Ramos (cell line): ENCODE measurements around the gene PLK1.

Experiments used
- in situ Hi-C: fragments of 300-500 bp; cut with MboI; formaldehyde crosslinking; loops from one replicate; pipeline ENCODE4 v1.14.3; 2022; ENCODE audit warnings: low sequenced_read_pairs; ENCODE audit not compliant: unreplicated experiment

The PLK1 gene

DNA sequence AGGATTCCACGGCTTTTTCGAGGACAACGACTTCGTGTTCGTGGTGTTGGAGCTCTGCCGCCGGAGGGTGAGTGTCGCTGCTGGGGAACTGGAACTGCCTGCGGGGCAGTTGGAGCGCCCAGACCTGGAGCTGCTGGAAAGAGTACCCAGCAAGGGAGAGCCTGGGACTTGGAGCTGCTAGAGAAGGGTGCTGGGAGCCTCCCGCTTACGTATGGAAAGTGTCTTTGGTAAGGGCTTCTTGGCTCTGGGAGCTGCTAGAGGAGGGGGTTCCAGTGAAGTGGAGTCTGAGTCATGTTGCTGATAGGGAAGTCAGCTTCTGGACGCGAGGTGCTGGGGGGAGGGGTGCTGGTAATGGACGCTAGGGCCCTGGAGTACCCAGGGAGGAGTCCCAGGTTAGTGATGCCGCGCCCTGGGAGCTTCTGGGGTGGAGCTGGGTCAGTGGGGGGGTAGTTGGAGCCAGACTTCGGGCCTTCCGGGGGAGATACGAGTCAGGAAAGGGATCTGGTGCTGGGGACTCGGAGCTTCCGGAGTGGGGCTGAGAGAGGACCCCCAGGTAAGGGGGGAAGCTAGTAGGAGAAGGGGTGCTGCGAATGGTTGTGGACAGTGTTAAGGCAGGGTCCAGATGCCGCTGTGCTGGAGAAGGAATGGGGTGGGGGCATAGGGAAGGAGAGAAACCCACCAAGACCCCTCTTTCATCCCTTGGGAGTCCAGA, 741 bp downstream of the PLK1 start:
- in situ Hi-C loops, result no loop called here

DNA sequence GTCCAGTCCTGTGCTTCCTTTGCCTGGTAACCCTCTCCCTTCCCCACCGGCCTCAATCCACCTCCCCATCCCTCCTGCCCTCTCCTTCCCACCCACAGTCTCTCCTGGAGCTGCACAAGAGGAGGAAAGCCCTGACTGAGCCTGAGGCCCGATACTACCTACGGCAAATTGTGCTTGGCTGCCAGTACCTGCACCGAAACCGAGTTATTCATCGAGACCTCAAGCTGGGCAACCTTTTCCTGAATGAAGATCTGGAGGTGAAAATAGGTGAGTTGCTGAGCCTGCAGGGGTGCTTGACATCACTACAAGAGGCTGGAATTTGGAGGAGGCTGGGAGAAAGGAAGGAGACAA, 1.3 kb downstream of the PLK1 start:
- in situ Hi-C loops, result no loop called here

- in situ Hi-C loops, result no loop called here
Observed at GRCh38 chr16:23682181-23682580, 3.5 kb downstream of the PLK1 start.

- in situ Hi-C loops, result no loop called here
Observed at GRCh38 chr16:23683487-23683886, 4.8 kb downstream of the PLK1 start.

GRCh38 chr16:23687034-23687808, 8.5 kb downstream of the PLK1 start:
- in situ Hi-C loops, result no loop called here

DNA sequence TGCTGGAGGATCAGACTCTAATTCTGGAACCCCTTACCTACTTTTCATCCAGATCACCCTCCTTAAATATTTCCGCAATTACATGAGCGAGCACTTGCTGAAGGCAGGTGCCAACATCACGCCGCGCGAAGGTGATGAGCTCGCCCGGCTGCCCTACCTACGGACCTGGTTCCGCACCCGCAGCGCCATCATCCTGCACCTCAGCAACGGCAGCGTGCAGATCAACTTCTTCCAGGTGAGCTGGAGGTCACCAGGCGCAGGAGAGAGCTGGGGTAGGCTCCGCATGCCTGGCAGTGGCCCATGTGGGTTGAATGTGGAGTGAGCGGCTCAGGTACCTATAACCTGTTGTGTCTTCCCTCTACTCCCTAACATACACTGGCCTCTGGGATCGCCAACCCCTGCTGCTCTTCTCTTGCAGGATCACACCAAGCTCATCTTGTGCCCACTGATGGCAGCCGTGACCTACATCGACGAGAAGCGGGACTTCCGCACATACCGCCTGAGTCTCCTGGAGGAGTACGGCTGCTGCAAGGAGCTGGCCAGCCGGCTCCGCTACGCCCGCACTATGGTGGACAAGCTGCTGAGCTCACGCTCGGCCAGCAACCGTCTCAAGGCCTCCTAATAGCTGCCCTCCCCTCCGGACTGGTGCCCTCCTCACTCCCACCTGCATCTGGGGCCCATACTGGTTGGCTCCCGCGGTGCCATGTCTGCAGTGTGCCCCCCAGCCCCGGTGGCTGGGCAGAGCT, 10.9 kb downstream of the PLK1 start:
- in situ Hi-C loops, result no loop called here

DNA sequence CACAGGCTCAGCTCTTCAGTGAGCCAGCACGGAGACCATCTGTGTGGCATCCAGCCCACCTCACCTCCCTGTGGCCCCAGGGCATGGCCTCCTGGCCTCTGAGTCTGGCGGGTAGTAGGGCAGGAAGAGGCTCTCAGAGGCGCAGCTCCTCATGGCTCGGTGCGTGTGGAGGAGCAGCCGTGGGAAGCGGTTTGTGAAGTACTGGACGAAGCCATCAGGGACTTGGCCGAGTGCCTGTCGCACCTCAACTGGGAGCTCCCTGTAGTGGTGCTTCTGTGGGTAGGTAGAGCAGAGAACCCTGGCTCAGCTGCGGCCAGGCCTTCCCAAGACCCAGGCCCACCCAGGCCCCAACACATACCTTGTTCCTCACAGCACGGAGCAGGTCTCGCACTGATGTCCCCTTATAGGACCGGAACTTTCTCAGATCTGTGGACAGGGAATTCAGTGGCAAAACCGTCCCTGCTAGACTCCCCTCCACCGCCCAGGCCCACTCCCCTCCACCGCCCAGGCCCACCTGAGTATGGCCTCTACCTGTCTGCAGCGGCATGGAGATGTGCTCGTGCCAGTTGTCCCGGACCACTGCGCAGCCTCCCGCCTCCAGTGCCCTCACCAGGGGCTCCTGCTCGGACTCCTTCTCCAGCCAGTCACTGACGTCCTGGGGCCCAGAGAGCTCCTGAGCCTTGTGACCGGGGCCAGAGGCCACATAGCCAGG, 12.2 kb downstream of the PLK1 start:
- in situ Hi-C loops, result no loop called here

DNA sequence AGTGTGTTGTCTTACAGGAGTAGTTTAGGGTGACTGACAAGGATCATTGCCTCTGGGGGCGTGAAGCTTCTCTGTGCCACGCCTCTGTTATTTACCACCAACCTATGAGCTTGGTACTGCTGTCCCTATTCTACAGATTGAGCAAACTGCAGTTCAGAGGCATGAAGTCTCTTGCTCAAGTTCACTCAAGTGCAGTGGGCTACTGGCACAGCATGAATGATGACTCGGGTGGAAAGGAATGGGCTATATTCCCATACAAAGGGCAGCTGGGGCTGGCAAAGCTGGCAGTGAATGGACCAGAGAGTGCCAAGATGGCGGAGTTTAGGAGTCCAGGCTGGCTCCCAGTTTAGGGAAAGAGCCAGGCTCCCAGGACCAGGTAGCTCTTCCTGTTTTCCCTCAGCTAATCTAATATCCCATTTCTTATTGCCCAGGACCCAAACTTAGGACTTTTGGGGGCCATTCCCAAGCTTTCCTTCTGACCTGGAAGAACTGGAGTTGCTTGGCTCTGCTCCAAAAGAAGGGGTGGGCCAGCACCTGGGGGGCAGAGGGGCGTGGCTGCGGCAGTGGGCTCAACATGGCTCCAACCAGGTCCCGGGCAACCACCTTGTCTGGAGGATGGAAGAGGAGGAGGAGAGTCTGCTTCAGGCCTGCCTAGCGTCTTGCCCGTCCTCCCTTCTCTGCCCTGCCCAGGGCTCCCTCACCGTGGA, 12.9 kb downstream of the PLK1 start:
- in situ Hi-C loops, result no loop called here

GRCh38 chr16:23692190-23692837, 13.6 kb downstream of the PLK1 start:
- in situ Hi-C loops, result no loop called here

GRCh38 chr16:23694265-23694643, 15.6 kb downstream of the PLK1 start:
- in situ Hi-C loops, result no loop called here

- in situ Hi-C loops, result no loop called here
Observed at GRCh38 chr16:23694644-23695373, 16.1 kb downstream of the PLK1 start.

DNA sequence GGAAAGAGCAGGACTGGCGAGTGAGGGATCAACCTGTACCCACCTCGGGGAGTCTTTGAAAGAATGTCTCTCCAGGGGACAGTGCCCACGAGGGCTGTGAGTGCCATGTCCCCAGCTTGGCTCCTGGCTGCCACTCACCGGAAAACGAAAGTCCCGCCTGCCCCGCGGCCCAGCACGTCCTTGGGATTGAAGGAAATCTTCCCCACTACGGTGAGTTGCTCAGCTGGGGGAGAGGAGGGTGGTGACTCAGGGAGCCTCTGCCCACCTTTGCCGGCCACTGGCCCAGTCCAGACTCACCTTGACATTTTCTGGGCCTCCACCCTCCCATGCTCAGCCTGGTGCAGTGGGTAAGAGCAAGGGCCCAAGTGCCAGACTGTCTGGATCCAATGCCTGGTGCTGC, 17.1 kb downstream of the PLK1 start:
- in situ Hi-C loops, result no loop called here

DNA sequence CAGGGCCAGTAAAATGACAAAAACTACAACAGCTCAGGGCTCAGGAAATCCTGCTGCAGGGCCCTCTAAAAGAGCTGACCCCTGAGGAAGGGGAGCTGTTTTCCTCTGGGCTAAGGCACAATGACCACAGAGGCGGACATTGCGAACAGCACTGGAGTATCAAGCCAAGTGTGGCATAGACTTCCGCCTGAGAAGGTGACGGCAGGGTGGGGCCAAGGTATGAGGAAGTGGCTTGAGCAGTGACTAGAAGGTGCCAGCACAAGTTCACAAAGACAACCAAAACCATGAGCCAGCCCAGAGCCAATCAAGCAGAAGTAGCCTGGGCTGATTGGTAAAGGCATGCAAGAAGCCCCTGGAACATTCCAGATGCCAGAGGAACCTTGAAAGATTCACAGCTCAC, 20.4 kb downstream of the PLK1 start:
- in situ Hi-C loops, result no loop called here

DNA sequence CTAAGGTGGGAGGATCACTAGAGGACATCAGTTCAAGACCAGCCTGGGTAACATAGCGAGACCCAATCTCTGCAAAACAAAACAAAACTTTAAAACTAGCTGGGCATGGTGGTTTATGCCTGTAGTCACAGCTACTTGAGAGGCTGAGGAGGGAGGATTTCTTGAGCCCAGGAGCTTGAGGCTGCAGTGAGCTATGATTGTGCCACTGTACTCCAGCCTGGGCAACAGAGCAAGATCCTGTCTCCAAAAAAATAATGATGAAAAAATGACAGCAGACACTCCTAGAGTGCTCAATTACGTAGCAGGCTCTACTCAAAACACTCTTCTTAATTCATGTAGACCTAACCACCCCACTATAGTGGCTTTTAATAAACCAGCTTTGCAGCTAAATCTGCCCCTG, 21.4 kb downstream of the PLK1 start:
- in situ Hi-C loops, result no loop called here

DNA sequence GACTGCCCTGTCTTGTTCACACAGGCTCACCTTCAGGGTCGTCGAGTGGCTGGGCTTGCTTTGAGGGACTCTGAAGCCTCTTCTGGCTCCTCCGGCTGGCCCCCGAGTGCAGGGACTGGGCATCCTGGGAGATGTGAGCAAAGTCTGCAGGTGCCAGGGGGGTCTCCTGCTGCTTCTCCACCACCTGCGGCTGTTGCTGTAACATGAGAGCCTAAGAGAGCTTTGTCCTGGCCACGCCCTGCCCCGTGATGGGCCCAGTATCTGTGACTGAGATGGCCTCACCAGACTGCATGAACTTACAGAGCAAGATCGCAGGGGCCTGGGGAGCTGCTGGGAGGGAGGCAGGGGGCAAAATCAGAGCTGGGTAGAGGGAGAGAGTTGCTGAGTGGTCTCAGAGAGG, 21.8 kb downstream of the PLK1 start:
- in situ Hi-C loops, result no loop called here

DNA sequence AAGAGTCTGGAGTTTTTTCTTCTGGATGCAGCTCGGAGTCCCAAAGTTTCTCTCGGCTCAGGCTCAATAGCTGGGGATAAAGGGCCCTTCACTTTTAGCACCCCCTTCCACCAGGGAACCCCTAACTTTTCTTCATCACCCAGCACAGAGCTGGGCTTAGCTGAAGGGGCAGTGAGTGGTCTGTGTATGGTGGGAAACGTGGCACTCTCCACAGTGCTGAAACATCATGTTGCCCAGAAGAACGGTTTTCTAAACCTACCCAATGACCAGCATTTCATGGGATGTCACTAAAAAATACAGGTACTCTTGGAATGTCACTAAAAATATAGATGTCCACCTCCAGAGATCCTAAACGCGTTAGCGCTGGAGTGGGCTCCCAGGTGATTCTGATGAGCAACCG, 22.4 kb downstream of the PLK1 start:
- in situ Hi-C loops, result no loop called here

GRCh38 chr16:23702951-23703350, 24.3 kb downstream of the PLK1 start:
- in situ Hi-C loops, result no loop called here

DNA sequence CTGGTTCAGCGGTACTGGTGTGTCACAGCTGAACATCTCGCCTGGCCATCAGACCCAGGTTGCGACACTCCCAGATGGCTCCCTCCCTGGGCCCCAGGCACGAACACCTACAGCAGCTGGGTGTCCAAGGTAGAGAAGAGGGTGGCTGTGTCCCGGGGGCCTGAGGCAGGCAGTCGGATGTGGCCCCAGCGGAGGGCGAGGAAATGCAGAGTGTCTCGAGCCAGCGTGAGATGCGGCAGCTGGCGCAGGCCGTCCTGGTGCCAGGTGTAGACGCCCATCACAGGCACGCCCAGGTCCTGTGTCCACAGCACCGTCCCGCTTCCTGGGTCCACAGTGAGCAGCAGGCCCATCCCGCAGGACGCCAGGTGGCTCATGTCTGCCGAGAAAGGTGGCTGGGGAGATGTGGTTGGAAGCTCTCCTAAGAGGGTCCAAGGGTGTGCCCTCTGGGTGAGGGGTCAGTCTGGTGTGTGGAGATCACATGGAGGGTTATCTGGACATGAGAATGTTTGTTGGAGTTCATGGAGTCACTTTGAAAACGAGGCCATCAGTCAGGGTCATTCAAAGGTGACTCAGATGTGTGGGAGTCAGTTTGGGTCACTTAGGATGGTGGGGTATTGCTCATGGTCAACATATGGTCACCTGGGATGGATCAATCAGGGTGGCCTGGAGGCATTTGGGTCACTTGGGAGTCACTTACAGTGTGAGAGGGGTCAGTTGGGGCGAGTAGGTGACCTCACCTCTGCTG, 26.3 kb downstream of the PLK1 start:
- in situ Hi-C loops, result no loop called here
